22Rv1 (cell line): Measurements from ENCODE around the gene MMP20.

Source experiments
- CTCF ChIP-seq: fragments of 450-650 bp; IDR thresholded peaks from 2 replicates; pipeline ENCODE4 v1.5.1; 2017; ENCODE audit warnings: mild to moderate bottlenecking
- ZFX ChIP-seq: fragments of 450-650 bp; IDR thresholded peaks from 2 replicates; pipeline ENCODE4 v1.6.1; 2017; ENCODE audit warnings: antibody characterized with exemption, borderline replicate concordance

- TF ChIP-seq CTCF: no peak
- TF ChIP-seq ZFX: no peak
Observed at GRCh38 chr11:102539567-102539966, 85.6 kb downstream of the MMP20 start.
